ENCODE results near the gene FAM3A. TPM values are rescaled to one million over a fixed set of nuclear protein-coding genes. Genes with fewer than 3 reads are reported as not detected.

FAM3A gene
- total RNA-seq, 1 experiment from 2014 or later, result 36.8 TPM

DNA sequence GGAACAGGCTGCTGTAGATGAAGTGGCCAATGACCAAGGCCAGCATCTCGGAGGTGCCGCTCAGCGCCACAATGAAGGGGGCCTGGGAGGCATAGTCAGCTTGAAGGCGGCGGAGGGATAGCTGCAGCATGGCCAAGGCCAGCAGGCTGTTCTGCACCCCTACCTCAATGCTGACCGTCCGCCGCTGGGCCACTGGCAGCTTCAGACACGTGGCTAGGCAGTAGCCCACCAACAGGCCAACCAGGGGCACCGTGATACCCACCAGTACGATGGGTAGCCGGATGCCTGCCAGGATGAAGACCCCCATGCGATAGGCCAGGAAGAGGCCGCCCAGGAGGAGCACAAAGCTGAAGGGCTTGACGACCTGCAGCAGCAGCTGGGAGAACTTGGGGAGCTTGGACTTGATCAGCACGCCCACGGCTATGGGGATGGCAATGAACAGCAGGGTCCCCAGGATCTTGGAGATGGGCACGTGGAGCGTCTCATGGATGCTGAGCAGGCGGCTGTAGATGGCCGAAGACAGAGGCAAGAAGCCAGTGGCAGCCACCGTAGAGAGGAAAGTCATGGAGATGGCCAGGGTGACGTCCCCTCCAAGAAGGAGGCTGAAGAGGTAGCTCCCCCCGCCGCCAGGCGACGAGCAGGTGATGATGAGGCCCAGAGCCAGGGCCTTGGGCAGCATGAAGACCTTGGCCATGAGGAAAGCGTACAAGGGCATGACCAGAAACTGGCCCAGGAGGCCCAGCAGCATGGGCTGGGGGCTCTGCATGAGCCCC, 28.3 kb downstream of the FAM3A start:
- no peak for DNase-seq
- no peak overlapping the region for H3K27ac Mint-ChIP-seq (ENCODE audit: unreplicated experiment)
- H3K27me3 Mint-ChIP-seq (ENCODE audit: unreplicated experiment), result no peaks in the 10 kb centered on the region
- TF ChIP-seq, protein P1, sequence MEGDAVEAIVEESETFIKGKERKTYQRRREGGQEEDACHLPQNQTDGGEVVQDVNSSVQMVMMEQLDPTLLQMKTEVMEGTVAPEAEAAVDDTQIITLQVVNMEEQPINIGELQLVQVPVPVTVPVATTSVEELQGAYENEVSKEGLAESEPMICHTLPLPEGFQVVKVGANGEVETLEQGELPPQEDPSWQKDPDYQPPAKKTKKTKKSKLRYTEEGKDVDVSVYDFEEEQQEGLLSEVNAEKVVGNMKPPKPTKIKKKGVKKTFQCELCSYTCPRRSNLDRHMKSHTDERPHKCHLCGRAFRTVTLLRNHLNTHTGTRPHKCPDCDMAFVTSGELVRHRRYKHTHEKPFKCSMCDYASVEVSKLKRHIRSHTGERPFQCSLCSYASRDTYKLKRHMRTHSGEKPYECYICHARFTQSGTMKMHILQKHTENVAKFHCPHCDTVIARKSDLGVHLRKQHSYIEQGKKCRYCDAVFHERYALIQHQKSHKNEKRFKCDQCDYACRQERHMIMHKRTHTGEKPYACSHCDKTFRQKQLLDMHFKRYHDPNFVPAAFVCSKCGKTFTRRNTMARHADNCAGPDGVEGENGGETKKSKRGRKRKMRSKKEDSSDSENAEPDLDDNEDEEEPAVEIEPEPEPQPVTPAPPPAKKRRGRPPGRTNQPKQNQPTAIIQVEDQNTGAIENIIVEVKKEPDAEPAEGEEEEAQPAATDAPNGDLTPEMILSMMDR (IDR thresholded peaks at IDR 0.05; ENCODE audit: unreplicated experiment), result no peak
- peak overlapping the region; percentile 80 for H3K4me3 Mint-ChIP-seq (ENCODE audit: low read depth, unreplicated experiment)
- CTCF ChIA-PET, result interaction anchor here (1.5 kb wide), 1 partner anchor 10 kb away, joined by 3 read pairs; no protein-coding TSS in a partner anchor
- H3K9me3 Mint-ChIP-seq (ENCODE audit: low read depth, unreplicated experiment), result no peaks in the 10 kb centered on the region
- BruUV-seq (replicated peaks), result no TSS peak
- peaks cover 11% of the 10 kb centered on the region for H3K4me1 Mint-ChIP-seq (ENCODE audit: low read depth, unreplicated experiment)
- H3K36me3 Mint-ChIP-seq (ENCODE audit: insufficient read depth, unreplicated experiment), result peaks cover 69% of the 10 kb centered on the region
- intact Hi-C loops (cut with micrococcal nuclease; ENCODE audit: unreplicated experiment), result no loop called here

GRCh38 chrX:154486396-154487207, 29.4 kb downstream of the FAM3A start, which contains the start of gene UBL4A:
Gene UBL4A, minus strand, starts transcription at chrX:154486615. Its CDS starts 31 bp downstream, at chrX:154486584.
- Mint-ChIP-seq H3K27ac (ENCODE audit: unreplicated experiment) (peak within 1 kb of the TSS; percentile 63), H3K9me3 (ENCODE audit: low read depth, unreplicated experiment) (no peaks in the 10 kb centered on the region), H3K36me3 (ENCODE audit: insufficient read depth, unreplicated experiment) (peaks cover 72% of the 10 kb centered on the region), H3K4me3 (ENCODE audit: low read depth, unreplicated experiment) (peak within 1 kb of the TSS; percentile 68), H3K4me1 (ENCODE audit: low read depth, unreplicated experiment) (peaks cover 11% of the 10 kb centered on the region), H3K27me3 (ENCODE audit: unreplicated experiment) (no peaks in the 10 kb centered on the region)
- TF ChIP-seq, protein P1 (IDR thresholded peaks at IDR 0.05; ENCODE audit: unreplicated experiment), result no peak
- no TSS peak for BruUV-seq (replicated peaks)
- CTCF ChIA-PET, result interaction anchor here (0.8 to 1.5 kb wide), 3 partner anchors 11 to 30 kb away, joined by 3 read pairs; no protein-coding TSS in a partner anchor
- DNase-seq, result peak; percentile 78
- intact Hi-C loops (cut with micrococcal nuclease; ENCODE audit: unreplicated experiment), result no loop called here

GRCh38 chrX:154486052-154486395, 30.0 kb downstream of the FAM3A start:
- Mint-ChIP-seq H3K4me3 (ENCODE audit: low read depth, unreplicated experiment) (peak overlapping the region; percentile 68), H3K9me3 (ENCODE audit: low read depth, unreplicated experiment) (no peaks in the 10 kb centered on the region), H3K27me3 (ENCODE audit: unreplicated experiment) (no peaks in the 10 kb centered on the region), H3K27ac (ENCODE audit: unreplicated experiment) (no peak overlapping the region), H3K4me1 (ENCODE audit: low read depth, unreplicated experiment) (peaks cover 11% of the 10 kb centered on the region), H3K36me3 (ENCODE audit: insufficient read depth, unreplicated experiment) (peaks cover 67% of the 10 kb centered on the region)
- intact Hi-C loops (cut with micrococcal nuclease; ENCODE audit: unreplicated experiment), result no loop called here
- TF ChIP-seq, protein P1 (IDR thresholded peaks at IDR 0.05; ENCODE audit: unreplicated experiment), result no peak
- no TSS peak for BruUV-seq (replicated peaks)
- CTCF ChIA-PET, result interaction anchor here (0.8 to 0.9 kb wide), 2 partner anchors 14 to 31 kb away, joined by 3 read pairs; no protein-coding TSS in a partner anchor
- DNase-seq, result peak; percentile 39

DNA sequence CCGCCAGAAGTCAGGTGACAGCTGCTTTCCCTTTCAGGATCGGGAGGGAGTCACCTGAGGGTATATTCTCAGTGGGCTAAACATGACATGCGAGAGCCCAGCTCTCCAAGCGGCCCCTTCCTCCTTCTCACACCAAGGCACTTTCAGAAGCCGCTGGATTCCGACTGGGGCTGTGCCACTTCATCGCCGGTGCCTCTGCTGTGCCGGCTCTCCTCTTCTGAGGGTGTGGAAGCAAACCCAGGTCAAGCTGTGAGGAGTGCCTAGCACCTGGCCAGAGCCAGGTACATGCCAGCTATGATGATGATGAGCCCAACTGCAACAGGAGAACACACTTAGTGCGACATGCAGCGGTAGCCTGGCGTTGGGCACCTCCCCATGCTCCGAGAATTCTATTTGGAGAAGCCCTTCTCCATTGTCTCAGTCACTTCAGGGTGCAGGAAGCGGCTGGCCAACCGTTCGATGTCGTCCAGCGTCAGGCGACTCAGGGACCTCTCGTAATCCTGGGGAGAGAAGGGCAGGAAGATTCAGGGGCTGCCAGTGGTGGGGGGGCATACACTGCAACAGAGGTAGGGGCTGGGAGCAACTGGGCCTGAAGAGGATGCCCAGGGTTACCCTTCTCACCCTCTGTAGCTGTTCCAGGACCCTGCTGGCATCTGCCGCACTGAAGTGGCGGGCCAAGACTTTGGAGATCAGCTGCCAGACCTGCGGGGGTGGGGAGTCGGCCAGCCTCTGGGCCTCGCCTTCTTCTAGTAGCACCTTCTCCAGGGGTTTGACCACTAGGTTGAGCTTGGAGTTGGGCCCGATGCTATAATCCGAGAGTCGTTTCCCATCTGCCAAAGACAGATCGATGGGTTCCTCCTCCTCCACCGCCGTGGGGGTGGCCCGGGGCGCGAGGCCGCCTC, 30.6 kb downstream of the FAM3A start:
- no peaks in the 10 kb centered on the region for H3K27me3 Mint-ChIP-seq (ENCODE audit: unreplicated experiment)
- H3K36me3 Mint-ChIP-seq (ENCODE audit: insufficient read depth, unreplicated experiment), result peaks cover 60% of the 10 kb centered on the region
- no TSS peak for BruUV-seq (replicated peaks)
- CTCF ChIA-PET, result interaction anchor here (0.9 kb wide), 1 partner anchor 31 kb away, joined by 3 read pairs; no protein-coding TSS in a partner anchor
- H3K4me3 Mint-ChIP-seq (ENCODE audit: low read depth, unreplicated experiment), result peak overlapping the region; percentile 68
- intact Hi-C loops (cut with micrococcal nuclease; ENCODE audit: unreplicated experiment), result no loop called here
- H3K9me3 Mint-ChIP-seq (ENCODE audit: low read depth, unreplicated experiment), result no peaks in the 10 kb centered on the region
- H3K4me1 Mint-ChIP-seq (ENCODE audit: low read depth, unreplicated experiment), result peaks cover 11% of the 10 kb centered on the region
- TF ChIP-seq, protein P1 (IDR thresholded peaks at IDR 0.05; ENCODE audit: unreplicated experiment), result no peak
- H3K27ac Mint-ChIP-seq (ENCODE audit: unreplicated experiment), result no peak overlapping the region
- no peak for DNase-seq
